HG02678 (cell line): ENCODE data around the gene FAM13A.

Source experiments
- ATAC-seq: cut with Tn5 transposase; IDR thresholded peaks from one replicate; pipeline ENCODE4 v1.9.1; 2021; ENCODE audit warnings: mild to moderate bottlenecking, moderate library complexity; ENCODE audit not compliant: unreplicated experiment

The FAM13A gene

DNA sequence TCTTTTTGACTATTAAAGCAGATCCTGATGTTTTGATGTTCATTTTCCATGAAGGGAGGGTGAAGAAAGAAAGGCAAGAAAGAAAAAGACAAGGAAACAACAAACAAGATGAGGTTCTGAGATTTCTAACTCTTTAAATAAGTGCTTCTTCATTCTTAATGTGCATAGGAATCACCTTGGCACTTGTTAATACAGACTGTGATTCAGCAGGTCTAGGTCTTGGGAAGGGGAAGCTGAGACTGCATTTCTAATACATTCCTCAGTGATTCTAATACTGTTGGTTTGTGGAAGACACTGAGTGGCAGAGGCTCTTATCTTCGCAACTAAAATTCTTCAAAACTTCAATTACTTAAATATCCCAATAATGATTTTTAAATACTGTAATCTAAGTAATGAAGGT, 264.2 kb downstream of the FAM13A start:
- no peak for ATAC-seq

DNA sequence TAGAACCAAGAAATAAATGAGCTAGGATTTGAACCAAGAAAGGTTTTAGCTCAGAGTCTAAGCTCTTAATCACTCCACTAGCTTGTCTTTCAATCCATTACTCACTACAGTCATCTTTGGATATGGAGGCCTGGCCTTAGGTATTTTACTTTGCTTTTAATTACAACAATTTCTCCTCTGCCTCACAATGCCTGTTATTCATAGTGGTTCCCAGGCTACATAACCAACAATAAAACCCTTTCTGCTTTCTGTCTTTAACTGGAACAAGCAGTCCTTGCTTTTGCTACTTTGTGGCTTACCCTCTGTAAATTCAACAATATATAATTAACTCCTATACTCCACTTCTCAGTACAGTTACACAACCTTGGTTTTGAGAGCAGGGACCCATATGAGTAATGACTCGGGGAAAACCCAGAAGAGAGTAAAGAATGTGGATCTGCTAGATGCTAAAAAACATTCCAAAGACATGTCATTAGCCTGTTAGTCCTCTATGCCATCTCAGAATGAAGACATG, 264.7 kb downstream of the FAM13A start:
- ATAC-seq, result peak; percentile 85

DNA sequence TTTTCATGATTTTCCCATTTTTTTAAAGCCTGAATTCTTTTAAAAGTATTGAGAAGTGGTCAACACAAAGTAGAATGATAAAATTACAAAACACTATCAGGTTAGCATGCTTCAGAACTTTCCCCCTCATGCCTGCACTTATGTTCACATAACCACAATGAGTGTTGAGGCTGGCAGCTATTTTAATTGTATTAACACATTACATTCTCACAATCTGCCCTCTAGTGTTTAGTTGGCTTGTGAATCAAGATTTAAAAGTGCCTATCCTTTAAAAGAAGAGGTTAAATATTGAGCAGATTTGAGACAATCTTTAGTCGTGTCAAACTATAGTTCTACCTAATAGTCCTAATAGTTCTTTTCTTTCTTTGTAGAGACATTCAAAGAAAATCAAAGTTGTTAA, 265.7 kb downstream of the FAM13A start:
- ATAC-seq, result no peak

DNA sequence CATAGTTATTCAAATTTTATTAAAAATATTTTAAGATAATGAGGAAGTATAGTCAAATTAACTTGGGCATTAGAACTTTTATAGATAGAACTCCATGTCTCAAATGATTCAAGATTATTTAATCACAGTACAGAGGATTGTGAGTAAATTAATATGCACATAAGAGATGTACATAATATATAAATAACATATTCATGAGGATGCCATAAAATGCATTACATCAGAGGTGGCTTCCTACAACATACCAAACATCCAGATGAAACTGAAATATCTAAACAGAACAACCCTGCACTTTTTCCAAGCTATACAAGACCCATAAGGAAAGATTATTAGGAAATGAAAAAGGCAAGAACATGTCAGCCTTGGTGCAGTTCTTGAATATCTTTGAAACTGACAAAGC, 268.1 kb downstream of the FAM13A start:
- ATAC-seq, result no peak

DNA sequence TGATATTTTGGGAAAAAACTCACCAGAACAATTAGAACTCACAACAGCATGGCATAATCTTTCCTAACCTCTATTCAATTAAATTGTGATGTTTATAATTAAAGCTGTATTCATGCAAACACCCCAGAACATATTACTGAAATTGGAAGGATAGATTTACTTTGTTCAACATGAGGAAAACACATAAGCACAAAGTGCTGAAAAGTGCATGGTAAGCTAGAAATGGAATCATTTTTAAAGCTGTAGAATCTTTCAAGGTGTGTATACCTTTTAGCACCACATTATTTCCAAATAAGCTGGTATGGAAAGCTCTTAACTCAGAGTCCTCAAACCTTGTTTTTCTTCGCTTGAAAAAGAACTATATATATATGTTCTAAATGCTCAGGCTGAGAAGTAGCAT, 268.6 kb downstream of the FAM13A start:
- ATAC-seq, result no peak

DNA sequence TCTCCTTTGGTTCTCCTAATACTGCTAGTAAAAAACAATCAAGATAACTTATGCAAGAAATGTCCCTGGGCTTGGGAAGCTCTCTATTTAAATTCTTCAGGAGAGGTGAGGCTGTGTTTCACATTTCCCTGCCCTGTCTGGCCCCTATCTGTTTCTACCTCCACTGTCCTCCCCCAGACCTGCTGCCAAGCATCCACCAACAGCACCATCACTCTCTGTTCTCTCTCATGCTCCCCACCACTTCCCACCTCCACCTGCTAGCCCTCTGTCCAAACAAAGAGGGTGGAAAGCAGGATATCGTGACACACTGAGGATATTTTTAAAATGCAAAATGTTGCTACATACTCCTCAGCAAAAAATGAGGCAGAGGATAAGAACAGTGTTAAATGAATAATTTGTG, 271.0 kb downstream of the FAM13A start:
- ATAC-seq, result no peak

DNA sequence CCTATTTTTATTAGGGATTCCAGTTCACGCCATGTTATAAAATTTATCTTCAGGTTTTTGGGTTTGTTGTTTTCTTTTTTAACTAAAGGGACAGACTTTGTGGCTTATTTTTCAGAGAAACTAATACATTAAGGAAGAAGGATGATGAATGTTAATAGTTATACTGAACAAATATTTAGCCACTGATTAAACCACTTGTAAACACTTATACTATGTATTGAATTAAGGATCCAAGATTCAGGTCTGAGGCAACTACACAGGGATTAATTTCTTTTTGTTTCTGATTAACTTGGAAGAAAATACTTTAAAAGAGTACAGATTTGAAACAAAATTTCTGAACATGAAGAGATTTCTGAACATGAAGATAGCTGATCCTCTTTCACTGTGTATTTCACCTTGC, 276.6 kb downstream of the FAM13A start:
- no peak for ATAC-seq

DNA sequence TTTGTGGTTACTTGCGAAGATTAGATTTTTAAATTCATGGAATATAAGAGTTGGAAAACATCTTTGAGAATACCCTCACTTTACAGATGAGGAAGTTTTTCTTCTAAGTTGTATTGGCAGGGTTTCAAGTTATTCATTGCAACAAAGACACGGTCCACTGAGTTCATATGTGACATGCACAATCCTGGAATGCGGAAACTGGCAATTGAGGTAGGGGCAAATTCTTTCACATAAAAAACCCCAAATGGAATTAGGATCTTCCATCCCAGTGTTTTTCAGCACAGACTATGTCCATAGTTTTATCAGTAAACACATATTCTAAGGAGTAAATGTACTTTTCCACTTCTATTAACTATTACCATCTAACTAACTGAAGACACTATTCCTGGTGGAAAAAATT, 277.6 kb downstream of the FAM13A start:
- no peak for ATAC-seq

DNA sequence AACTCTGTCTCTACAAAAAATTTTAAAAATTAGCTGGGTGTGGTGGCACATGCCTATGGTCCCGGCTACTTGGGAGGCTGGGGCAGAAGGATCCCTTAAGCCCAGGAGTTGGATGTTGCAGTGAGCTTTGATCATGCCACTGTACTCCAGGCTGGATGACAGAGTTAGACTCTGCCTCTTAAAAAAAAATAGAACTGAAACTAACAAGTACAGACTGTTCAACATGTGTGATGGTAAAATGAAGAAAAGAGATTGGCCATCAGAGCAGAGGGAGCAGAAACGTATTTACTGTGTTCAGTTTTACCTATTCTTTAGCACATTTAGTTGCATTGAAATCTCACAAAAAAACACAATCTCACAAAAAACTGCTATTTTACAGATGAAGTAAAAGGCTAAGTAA, 281.5 kb downstream of the FAM13A start:
- ATAC-seq, result no peak

DNA sequence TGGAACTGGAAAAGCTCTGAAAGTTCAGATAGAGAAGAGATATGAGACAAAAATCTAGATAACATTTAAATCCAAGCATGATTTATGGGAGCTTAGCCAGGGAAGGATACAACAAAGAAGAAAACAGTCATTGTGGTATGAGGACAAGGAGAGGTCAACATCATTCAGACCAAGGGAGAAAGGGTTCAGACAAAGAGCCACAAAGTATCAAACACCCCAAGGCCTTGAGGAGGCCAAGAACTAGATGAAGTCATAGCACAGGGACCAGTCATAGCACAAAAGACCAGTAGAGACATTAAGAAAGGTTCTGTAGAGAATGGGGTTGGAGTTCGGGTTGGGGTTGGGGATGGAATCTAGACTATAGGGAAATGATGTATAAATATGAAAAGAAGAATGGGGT, 282.0 kb downstream of the FAM13A start:
- ATAC-seq, result no peak

DNA sequence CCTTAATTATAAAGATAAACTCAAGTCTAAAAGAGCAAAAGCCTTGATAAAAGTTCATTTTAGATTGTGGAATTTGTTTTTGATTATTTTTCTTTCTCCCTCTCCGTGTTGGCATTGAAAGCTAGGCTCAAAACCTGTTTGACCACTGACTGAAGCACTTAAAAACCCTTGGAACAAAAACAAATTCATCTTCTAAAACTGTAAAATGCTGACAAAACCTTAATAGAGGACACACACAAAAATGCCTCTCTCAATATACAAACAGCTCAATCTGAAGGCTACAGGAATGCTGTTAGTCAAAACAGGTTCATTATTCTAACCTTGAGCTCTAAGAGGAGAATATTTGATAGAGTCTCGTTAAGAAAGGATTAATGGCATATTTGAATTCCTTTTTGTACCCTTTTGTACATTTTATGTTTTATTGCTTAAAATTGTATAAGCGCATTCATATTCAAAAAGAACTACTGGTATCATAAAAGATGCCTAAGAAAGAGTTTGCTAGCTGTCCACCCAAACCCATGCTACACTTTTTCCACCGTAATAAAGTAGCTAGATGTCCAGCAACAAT, 285.0 kb downstream of the FAM13A start:
- no peak for ATAC-seq

DNA sequence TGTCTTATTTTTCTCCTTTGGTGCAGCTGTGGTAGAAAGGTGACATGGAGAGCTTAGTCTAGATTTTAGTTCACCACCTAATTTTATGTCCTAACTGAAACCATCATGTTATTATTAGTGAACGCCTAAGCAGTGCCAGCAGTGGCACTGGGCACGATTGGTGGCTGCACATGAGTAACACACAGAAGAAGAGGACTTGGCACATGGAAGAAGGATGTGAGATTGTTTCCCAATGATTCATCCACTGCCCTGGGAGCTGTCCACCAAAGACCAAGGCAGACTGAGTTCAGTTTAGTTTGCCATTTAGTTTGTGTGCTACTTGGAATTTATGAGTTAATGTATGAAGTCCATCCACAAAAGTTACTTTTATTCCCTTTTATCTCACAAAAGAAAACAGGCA, 291.3 kb downstream of the FAM13A start:
- no peak for ATAC-seq

DNA sequence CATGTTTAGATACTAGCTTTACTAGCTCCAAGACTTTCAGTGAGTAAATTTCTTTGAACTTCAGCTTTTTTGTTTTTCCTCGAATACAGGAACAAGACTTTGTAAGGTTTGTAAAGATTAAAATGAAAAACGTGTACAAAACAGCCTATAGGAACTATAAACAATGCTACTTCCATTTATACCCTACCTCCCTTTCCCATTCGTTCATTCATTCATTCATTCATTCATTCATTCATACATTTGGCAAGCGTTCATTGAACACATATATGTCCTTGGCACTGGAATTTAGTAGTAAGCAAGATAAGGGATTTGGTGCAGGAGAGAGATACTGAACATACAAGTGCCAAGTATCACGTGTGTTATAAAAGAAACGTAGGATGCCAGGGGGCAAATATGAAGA, 293.9 kb downstream of the FAM13A start:
- no peak for ATAC-seq

DNA sequence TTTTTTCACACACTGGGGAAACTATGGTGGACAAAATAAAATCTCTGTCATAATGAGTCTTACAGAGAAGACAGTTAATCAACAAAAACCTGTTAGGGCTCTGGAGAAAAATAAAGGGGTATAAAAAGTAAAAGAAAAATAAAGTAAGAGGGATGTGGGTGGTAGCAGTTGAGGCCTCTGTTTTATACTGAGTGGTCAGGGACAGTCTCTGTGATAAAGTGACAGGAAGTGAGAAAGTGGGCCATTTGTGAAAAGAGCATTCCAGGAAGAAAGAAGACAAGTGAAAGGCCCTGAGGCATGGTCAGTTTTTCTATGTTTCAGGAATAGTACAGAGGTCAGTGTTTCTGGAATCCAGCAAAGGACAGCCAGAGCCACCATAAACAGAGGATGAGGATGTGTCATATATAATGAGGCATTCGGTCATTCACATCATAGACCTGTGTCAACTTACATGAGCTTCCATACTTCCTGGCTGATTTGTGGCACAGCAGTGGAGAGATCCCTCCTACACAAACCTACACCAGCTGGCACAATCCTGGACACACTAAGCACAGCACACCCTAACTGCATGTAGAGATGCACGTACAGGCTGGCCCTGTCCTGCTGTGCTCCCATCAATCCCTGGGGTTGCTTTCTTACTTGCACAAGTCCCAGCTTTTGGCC, 295.0 kb downstream of the FAM13A start:
- no peak for ATAC-seq

DNA sequence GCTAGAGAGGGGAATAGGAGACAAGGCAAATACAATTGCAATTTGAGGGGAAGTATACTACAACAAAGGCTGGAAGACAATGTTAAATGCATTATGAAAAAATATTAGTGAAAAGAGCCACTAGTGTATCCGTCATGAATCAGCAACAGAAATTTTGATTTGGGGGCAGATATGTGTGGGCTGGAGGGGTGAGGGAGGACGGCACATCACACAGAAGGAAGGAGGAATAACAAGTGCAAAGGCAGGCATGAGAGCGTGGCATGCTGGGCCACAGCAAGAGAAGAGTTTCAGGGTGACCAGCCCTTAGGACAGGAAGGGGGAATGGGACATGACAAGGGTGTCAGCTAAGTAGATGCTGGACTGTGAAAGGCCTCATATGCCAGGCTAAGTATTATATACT, 295.6 kb downstream of the FAM13A start:
- ATAC-seq, result no peak

DNA sequence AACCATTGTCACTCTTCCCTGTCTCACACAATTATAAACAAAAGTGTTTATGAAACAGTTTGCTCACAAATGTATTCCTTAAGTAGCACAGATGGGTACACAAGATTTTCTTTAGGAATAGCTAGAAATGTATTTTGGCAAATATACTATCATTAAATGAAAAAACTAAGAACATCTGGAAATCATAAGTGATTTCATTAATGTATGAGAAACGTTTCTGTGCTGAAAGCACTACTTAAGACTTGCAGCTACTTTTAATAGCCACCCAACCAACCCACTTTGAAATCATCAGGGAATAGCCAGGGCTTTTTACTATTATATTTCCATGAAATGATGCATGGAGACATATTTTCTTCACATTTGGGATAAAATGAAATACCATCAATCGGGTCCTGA, 297.1 kb downstream of the FAM13A start:
- ATAC-seq, result no peak

DNA sequence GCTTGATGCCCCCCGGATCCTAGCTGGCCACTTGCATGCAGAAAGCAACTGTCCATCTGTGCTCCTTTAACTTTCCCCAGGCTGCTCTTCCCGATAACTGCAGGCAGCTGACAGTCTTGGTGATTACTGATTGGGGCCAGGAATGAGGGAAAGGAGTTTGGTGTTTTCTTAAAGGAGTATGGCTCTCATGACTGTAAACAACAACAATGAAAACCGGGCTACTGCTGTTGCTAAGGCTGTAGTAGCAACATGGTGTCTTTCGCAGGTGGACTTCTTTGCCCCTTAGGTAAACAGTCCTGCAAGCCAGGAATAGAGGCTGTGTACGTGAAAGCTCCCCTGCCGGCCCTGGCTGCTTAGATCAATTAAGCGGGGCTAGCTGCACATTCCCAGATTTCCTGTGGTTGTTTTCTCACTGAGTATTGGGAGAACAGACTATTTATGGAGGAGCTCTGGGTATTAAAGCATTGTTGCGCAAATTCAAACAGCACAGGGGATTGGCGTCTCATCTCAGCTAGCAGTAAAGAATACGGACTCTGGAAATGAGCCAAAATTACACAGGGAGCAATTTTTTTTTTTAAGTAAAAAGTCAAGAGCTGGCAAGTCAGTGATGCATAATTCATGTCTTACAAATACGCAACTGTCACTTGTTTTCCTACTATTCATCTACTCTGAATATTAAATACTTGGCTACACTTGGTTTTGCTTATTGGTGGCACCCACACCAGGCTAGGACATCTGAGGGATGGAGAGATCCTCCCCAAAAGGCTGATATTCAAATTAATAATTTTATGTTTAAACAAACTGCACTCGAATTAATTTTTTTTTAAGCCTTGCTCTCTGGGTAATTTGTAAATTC, 297.7 kb downstream of the FAM13A start:
- no peak for ATAC-seq

DNA sequence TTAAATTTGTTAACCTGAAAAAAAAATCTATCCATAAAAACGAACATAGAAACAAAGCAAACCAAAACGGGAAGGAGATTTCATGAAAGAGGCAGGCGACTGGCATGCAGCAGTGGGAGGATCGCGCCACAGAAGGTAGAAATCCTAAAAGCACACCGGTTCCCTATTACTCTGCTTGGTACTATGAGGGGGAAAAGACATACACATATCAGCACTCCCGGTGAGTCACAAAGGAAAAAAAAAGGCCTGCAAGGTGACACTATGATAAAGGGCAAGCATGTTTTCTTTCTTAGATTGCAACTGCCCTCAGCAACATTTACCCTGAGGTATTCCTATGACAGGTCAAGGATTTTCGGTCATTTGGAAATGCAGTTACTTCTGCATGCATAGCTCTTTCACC, 298.7 kb downstream of the FAM13A start:
- no peak for ATAC-seq

DNA sequence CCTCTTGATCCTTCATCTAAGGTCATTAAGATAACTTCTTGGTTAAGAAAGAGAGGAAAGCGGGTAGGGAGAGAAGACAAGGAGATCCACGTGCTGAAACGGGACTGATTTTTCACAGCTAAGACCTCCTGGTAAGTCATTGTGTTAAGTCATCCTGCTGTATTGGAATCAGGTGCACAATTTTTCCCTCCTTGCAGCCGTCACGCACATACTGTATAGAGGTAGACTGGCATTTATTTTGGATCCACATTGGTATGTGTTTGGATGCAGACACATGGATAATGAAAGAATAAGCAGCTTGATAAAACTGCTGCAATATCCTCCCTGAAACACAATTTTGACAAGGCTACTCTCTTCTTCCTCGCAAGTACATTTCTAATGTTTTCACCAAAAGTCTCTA, 299.2 kb downstream of the FAM13A start:
- ATAC-seq, result no peak

DNA sequence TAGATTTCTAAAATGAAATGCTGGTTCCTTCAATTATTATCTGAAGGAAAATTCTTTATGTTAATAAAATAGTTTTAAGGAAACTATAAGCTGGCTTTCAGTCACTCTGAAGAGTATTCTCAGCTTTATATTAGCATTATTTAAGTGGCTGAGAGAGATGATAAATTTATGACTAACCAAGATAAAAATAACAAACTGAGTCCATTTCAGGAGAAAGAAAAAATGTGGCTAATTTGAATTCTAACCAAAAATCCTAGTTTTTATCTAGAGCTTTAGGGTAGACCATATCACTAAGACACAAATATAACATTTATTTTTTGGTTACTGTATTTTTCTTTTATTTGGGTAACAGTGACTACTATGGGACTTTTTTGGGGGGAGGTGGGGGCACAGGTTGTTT, 299.9 kb downstream of the FAM13A start:
- no peak for ATAC-seq

DNA sequence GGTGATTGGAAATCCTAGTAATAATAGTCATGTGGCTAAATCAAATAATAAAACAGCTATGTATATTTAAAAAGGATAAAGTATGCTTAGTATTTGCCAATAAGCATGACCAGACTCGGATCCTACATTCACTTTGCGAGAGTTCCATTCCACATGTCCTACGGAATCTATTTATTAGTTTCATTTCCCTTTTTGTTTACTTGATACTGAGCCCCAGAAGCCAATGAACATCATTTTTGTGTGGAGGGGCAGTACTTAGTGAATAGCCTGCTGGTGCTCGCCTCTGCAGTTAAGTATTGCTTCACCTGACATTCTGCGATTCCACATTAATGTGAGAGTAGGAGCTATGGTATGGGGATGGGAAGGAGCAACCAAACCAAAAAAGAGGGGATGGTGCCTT, 300.8 kb downstream of the FAM13A start:
- ATAC-seq, result no peak

DNA sequence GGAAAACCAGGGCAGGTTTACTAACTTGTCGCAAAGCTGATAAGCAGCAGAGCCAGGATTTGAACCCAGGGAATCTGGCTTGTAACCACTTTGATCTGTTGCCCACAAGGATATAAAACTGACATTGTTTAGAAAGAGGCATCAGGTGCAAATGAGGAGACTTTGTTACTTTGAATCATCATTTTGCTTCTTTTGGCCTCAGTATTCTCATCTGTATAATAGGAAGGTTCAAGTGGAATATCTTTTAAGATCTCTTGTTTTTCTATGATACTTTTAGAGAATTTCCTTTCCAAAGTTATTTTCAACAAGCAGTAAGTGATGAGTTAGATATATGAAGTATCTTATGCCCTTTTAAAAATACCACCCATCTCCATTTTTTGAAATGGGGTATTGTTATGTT, 301.5 kb downstream of the FAM13A start:
- no peak for ATAC-seq
